Ishikawa (cell line): Measurements from ENCODE around the gene KRT36.

ENCODE experiments used
- EP300 ChIP-seq: IDR thresholded peaks from 2 replicates; pipeline ENCODE4 v1.6.1; 2012; ENCODE audit warnings: borderline replicate concordance
- RAD21 ChIP-seq: IDR thresholded peaks from 2 replicates; pipeline ENCODE4 v1.6.1; 2012; ENCODE audit warnings: low read depth
- TCF12 ChIP-seq: IDR thresholded peaks from 2 replicates; pipeline ENCODE4 v1.6.1; 2012; ENCODE audit warnings: low read depth
- TF ChIP-seq, protein P1 (sequence below): IDR thresholded peaks from 2 replicates; pipeline ENCODE4 v1.6.1; 2012; ENCODE audit warnings: low read depth, mild to moderate bottlenecking

DNA sequence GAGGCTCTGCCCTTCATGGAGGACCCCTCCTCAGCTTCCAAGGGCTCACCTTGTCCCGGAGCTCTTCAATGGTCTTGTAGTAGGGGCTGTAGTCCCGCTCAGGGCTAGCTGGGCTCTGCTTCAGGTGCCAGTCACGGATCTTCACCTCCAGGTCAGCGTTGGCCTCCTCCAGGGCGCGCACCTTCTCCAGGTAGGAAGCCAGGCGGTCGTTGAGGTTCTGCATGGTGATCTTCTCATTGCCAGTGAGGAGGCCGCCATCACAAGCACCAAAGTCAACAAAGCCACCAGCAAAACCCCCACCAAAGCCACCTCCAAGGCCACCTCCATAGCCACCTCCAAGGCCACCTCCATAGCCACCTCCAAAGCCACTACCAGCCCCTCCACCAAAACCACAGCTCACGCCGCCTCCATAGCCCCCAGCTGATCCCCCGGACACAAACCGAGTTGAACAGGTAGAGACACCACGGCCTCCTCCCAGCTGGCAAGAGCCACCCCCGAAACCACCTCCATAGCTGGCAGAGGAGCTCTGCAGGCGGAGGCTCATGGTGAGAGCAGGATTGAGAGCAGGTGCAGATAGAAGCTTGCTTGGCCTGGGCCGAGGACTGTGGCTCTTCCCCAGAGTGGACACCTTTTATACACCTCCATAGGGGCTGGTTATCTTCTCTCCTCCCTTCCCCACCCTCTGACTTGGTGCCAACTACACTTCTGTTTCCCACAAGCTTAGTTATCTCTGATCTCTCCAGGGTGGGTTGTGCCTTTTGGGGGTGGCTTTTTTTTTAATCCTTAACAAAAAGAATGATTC lies 15.5 kb upstream of the KRT36 start, which contains the start of gene KRT13:
- TF ChIP-seq EP300 (no peak), RAD21 (no peak), TCF12 (no peak)
- TF ChIP-seq, protein P1, sequence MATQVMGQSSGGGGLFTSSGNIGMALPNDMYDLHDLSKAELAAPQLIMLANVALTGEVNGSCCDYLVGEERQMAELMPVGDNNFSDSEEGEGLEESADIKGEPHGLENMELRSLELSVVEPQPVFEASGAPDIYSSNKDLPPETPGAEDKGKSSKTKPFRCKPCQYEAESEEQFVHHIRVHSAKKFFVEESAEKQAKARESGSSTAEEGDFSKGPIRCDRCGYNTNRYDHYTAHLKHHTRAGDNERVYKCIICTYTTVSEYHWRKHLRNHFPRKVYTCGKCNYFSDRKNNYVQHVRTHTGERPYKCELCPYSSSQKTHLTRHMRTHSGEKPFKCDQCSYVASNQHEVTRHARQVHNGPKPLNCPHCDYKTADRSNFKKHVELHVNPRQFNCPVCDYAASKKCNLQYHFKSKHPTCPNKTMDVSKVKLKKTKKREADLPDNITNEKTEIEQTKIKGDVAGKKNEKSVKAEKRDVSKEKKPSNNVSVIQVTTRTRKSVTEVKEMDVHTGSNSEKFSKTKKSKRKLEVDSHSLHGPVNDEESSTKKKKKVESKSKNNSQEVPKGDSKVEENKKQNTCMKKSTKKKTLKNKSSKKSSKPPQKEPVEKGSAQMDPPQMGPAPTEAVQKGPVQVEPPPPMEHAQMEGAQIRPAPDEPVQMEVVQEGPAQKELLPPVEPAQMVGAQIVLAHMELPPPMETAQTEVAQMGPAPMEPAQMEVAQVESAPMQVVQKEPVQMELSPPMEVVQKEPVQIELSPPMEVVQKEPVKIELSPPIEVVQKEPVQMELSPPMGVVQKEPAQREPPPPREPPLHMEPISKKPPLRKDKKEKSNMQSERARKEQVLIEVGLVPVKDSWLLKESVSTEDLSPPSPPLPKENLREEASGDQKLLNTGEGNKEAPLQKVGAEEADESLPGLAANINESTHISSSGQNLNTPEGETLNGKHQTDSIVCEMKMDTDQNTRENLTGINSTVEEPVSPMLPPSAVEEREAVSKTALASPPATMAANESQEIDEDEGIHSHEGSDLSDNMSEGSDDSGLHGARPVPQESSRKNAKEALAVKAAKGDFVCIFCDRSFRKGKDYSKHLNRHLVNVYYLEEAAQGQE, result no peak
